HUES64 (cell line): Measurements from ENCODE around the gene TSPAN32.

Experiments used
- H3K27ac ChIP-seq: 2 replicates; pipeline ENCODE4 v1.7.0; 2013; ENCODE audit warnings: low read depth, low read length, inconsistent platforms
- H3K27me3 ChIP-seq: 2 replicates; pipeline ENCODE4 v1.6.1; 2013; ENCODE audit warnings: mild to moderate bottlenecking, low read length; ENCODE audit not compliant: insufficient read depth
- H3K36me3 ChIP-seq: 2 replicates; pipeline ENCODE4 v1.6.1; 2013; ENCODE audit warnings: mild to moderate bottlenecking, low read length; ENCODE audit not compliant: insufficient read depth
- H3K4me1 ChIP-seq: 2 replicates; pipeline ENCODE4 v1.6.1; 2013; ENCODE audit warnings: mild to moderate bottlenecking, low read length, moderate library complexity; ENCODE audit not compliant: insufficient read depth
- H3K4me3 ChIP-seq: 2 replicates; pipeline ENCODE4 v1.5.1; 2013; ENCODE audit warnings: mild to moderate bottlenecking, low read length, moderate library complexity
- H3K9ac ChIP-seq: 2 replicates; pipeline ENCODE4 v1.6.1; 2013; ENCODE audit warnings: mild to moderate bottlenecking, low read depth, low read length
- H3K9me3 ChIP-seq: 2 replicates; pipeline ENCODE4 v1.6.1; 2013; ENCODE audit warnings: low read depth, low read length; ENCODE audit not compliant: insufficient read depth
- WGBS: fragments of 150-250, 120-280 bp; methylation state at CpG from one replicate; pipeline ENCODE4 v1.1.7; 2013; ENCODE audit warnings: missing lambda C conversion rate; 5-methylcytosine and 5-hydroxymethylcytosine counted together

TSPAN32 gene

DNA sequence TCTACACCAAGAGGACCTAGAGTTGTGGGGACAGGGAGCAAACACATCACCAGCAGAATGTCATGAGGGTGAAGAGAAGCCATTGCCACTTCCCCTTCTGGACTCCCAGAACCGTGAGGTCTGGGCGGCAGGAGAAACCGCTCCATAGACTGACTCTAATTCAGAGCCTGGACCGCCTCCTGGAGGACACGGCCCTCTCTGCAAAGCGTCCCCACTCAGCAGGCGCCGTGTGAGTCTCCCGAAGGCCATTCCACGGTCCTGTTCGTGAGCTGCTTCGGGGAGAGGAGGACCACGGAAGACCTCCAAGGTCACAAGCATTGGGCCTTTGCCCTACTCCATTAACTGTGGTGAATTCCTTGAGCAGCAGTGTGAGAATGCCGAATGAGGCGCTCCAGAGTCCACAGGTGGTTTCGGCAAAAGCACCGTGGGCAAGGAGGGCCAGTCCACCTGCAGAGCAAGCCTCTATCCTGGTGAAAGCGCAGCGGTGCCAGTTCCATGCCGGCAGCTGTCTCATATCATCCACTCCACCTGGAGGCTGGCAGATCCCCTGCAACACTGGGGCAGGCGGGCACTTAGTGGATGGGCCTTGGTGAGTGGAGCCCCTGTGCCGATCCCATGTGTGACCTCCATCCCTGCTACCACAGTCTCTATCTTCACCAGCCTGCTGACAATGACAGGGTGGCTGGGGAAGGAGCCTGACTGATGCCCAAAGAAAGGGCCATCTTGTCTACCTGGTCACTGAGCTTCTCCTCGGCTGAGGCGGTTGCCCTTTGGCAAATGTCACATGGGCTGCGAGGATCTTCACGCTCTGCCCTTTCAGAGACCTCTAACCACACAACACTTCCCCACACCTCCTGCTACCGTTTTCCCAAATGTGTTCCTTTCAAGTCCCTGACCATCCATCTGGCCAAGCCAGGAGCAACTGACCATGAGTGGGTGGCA lies 7.6 kb upstream of the TSPAN32 start:
- H3K36me3 ChIP-seq: no peaks in the 10 kb centered on the region
- no peaks in the 10 kb centered on the region for H3K4me1 ChIP-seq
- no peak overlapping the region for H3K4me3 ChIP-seq
- no peak overlapping the region for H3K27ac ChIP-seq
- H3K9me3 ChIP-seq: no peaks in the 10 kb centered on the region
- no peaks in the 10 kb centered on the region; the same call in 1 of the 2 replicates for H3K27me3 ChIP-seq
- H3K9ac ChIP-seq: no peak overlapping the region
- 85% methylated on average over 27 of the region's 27 CpGs for WGBS

DNA sequence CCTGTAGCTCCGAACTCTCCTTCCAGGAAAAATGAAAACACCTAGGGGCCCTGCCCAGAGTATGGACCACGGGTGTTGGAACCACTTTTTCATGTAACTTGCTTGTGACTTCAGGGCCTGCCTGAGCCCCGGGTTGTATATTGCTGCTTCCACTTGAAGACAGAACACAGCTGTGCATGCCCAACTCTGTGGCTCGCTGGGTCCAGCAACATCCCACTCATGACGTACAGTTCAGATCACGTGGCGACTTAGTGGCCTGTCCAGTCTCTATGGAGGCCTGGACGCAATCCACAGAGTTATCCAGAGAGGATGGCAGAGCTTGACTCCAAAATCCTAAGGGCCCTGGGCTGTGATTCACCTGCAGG lies 6.9 kb upstream of the TSPAN32 start:
- H3K27ac ChIP-seq: no peak overlapping the region
- no peaks in the 10 kb centered on the region for H3K4me1 ChIP-seq
- 89% methylated on average over 8 of the region's 8 CpGs for WGBS
- H3K36me3 ChIP-seq: no peaks in the 10 kb centered on the region
- no peaks in the 10 kb centered on the region; the same call in 1 of the 2 replicates for H3K27me3 ChIP-seq
- no peak overlapping the region for H3K9ac ChIP-seq
- H3K9me3 ChIP-seq: no peaks in the 10 kb centered on the region
- no peak overlapping the region for H3K4me3 ChIP-seq

DNA sequence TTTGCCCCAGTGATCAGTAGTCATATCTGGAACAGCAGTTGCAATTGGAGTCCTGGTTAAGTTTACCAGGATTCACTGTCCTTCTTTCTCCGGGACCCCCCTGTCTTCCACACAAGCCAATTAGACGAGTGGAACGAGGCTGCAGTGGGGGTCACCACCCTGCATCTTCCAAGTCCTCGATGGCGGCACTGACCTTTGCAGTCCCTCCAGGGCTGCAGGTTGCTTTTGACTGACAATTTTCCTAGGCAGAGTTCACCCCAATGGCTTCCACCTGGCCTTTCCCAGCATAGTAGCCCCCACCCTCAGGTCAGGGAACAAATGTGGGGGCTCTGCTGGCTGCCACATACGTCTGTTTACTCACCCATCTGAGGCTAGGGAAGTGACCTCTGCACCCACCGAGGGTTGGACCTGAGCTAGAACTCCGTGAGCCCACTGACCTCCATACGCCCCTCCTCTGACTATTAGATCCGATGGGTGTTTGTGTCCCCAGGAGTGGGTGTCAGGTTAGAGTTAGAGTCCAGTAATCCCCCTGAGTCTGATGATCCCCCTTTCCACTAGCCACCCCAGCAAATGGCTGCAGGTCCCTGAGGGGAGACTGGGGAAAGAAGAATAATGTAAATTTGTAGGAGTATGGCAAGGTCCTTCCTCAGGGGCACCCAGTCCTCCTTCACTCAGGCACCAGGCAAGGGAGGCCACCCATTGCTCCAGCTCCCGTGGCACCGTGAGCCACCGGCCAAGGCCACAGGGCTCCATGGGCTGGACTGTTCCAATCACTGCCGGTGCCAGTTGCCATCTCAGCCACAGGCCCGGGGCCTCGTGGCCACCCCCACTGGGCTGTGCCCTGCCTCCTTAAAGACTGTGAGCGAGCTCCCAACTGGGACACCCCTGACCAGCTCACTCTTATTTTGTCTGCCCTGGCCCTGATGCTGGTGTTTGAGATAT lies 5.6 kb upstream of the TSPAN32 start:
- Histone ChIP-seq H3K36me3 (no peaks in the 10 kb centered on the region), H3K9me3 (no peaks in the 10 kb centered on the region), H3K9ac (no peak overlapping the region), H3K27me3 (no peaks in the 10 kb centered on the region; the same call in 1 of the 2 replicates), H3K27ac (no peak overlapping the region), H3K4me1 (no peaks in the 10 kb centered on the region), H3K4me3 (no peak overlapping the region)
- 89% methylated on average over 17 of the region's 17 CpGs for WGBS

DNA sequence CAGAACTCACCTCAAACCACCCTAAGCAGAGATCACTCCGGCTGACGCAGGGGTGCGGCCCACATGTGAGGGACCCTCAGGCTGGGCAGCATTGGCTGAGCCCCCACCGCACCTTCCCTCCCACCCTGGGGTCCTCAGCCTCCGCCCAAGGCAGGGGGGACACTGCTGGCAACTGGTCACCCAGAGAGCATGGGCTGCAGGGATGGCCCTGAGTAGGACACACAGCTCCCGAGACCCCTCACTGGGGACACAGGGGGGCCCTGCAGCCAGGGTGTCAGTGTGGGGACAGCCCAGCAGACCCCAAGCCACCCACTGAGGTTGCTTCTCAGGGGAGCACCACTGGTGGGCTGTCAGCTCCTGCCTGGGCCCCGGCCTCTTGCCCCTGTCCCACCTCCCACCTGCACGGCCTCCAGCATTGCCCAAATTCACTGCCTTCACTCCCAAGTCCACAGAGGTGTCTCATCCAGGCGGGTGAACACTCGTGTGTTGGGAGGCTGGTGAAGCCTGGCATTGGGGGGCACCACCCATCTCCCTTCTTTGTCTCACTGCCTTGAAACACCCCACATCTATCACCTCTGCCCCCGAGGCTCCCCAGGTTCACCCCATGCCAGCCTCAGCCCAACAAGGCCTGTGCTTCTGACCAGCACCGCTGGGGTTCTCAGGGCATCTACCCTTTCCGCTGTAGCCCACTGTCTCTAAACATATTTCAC lies 4.7 kb upstream of the TSPAN32 start:
- no peaks in the 10 kb centered on the region for H3K36me3 ChIP-seq
- H3K4me3 ChIP-seq: no peak overlapping the region
- H3K27me3 ChIP-seq: no peaks in the 10 kb centered on the region; the same call in 1 of the 2 replicates
- H3K9me3 ChIP-seq: no peaks in the 10 kb centered on the region
- no peak overlapping the region for H3K9ac ChIP-seq
- H3K27ac ChIP-seq: no peak overlapping the region
- WGBS: 90% methylated on average over 13 of the region's 13 CpGs
- H3K4me1 ChIP-seq: no peaks in the 10 kb centered on the region

DNA sequence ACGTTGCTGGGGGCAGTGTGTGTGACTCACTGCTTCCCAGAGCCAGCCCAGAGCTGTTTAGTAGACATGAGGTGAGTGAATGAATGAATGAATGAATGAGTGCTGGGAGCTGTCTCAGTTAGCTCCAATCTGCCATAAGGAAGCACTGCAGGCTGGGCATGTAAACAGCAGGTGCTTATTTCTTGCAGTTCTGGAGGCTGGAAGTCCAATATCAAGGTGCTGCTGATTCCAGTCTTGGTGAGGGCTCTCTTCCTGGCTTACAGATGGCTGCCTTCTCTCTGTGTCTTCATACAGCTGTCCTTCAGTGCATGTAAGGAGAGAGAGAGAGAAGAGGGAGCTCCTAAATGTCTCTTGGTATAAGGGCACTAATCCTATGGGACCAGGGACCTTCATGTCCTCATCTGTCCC lies 4.2 kb upstream of the TSPAN32 start:
- H3K9me3 ChIP-seq: no peaks in the 10 kb centered on the region
- H3K4me1 ChIP-seq: no peaks in the 10 kb centered on the region
- H3K4me3 ChIP-seq: no peak overlapping the region
- 86% methylated on average over 1 of the region's 1 CpG for WGBS
- H3K27me3 ChIP-seq: no peaks in the 10 kb centered on the region; the same call in 1 of the 2 replicates
- H3K27ac ChIP-seq: no peak overlapping the region
- H3K9ac ChIP-seq: no peak overlapping the region
- no peaks in the 10 kb centered on the region for H3K36me3 ChIP-seq

DNA sequence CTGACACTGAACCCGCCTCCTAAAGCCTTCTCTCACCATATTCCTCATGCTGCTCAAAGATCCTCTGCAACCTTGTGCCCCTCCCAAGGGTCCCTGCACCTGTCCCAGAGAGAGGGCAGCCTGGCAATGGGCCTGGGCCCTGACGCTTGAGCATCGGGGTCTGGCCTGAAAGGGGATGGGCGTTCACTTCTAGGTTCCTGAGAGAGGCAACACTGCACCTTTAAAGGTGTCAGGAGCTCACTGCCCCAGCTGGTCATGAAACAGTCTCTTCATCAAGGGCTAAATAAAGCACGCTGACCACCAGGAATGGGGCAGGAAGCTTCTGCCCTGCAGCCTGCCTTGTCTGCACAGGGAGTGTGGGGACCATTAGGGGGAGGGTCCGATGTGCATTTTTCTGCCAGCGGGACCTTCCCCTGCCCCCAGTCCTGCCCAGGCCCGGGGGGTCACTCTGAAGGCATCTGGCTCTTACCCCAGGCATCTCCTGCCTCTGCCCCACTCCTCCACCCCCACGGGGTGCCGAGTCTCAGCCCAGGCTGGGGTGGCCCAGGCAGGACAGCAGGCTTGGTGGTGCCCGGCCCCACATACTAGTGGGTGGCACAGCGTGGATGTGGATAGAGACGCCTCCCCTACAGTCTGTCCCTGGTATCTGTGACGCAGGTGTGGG lies 3.5 kb upstream of the TSPAN32 start:
- H3K27ac ChIP-seq: no peak overlapping the region
- no peaks in the 10 kb centered on the region for H3K9me3 ChIP-seq
- 89% methylated on average over 14 of the region's 14 CpGs for WGBS
- no peak overlapping the region for H3K4me3 ChIP-seq
- no peaks in the 10 kb centered on the region for H3K4me1 ChIP-seq
- H3K36me3 ChIP-seq: no peaks in the 10 kb centered on the region
- H3K9ac ChIP-seq: no peak overlapping the region
- no peaks in the 10 kb centered on the region; the same call in 1 of the 2 replicates for H3K27me3 ChIP-seq

DNA sequence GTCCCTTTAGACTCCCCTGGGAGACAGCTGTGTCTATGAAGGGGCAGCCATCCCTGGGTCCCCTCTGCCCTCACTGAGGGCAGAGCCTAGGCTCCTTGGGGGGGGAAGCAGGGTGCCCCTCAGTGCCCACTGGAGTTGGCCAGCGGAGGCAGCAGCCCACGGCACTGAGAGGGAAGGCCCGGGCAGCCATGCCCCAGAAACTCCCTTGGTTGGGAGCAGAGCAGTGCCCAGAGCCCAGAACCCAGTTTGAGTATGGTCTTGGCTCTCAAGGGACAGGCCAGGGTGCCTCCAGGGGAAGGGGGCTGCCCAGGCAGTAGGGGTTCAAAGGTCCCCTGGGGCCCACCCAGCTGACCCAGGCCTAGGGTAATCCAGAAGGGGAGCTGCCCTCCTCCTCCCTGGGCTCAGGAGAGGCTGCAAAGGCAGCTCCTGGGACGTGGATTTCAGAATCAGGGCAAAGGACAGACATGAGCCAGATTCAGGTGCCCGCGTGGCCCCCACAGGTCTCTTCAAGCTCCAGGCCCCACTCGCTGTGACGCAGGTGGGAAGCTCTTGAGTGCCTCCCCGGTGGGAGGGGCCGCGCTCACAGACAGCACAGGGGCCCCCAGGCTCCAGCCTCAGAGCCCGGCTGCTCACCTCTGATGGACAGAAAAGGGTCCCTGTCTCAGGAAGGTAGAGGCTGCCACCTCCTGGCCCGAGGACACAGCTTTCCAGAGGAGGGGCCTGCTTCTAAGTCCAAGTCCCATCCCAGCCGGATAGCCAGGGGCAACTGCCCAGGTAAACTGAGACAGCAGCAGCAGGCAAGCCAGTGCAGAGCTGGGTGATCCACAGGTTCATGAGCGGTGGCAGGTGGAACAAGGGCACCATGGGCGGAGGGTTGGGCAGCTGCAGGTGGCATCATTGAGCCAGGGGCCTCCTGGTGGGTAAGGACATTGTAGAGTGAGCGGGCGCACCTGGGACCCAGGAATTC lies 2.7 kb upstream of the TSPAN32 start:
- no peak overlapping the region for H3K9ac ChIP-seq
- no peak overlapping the region for H3K27ac ChIP-seq
- H3K27me3 ChIP-seq: no peaks in the 10 kb centered on the region; the same call in 1 of the 2 replicates
- no peaks in the 10 kb centered on the region for H3K4me1 ChIP-seq
- H3K4me3 ChIP-seq: no peak overlapping the region
- WGBS: 72% methylated on average over 18 of the region's 18 CpGs
- no peaks in the 10 kb centered on the region for H3K9me3 ChIP-seq
- H3K36me3 ChIP-seq: no peaks in the 10 kb centered on the region

DNA sequence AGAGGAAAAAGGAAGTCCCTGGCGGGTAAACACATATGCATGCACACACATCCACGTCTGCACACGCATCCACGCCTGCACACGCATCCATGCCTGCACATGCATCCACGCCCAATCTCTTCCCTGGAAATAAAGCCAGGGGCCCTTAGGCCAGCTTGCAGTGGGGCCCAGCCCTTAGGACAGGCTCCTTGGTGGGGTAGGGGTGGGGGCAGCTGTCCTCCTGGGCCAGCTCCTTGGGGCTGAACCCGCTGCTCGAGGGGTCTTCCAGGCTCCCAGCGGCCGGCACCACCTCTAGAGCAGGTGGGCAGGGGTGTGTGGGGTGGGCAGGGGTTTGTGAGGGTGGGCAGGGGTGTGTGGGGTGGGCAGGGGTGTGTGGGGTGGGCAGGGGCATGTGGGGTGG lies 2.0 kb upstream of the TSPAN32 start:
- 84% methylated on average over 10 of the region's 10 CpGs for WGBS
- no peak overlapping the region for H3K9ac ChIP-seq

DNA sequence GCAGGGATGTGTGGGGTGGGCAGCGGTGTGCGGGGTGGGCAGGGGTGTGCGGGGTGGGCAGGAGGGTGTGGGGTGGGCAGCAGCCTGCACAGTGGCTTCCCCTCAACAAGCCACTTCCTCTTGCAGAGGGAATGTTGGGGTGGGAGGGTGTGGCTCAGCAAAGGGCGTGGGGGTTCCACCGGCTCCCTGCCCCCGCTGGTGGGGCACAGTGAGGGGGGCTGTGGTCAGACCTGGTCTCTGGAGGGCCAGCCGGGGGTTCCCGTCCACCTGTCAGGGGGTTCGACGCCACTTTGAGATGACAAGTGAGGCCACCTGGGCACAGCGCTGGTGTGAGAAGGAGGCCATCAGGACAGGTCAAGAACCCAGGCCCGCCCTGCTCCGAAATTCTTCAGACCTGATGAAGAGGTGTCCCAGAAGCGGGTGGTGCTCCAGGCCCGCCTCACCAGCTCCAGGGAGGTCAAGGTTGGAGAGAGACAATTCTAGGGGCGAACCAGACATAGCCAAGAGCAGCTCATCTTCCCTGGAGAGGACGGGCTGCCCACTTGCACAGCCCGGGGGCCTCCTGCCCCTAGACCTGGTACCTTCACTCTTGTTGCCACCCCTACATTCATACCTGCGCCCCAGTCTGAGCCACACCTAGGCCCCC lies 1.4 kb upstream of the TSPAN32 start:
- H3K9ac ChIP-seq: no peak overlapping the region
- no peak overlapping the region for H3K4me3 ChIP-seq
- no peaks in the 10 kb centered on the region for H3K4me1 ChIP-seq
- H3K9me3 ChIP-seq: no peaks in the 10 kb centered on the region
- H3K27me3 ChIP-seq: no peaks in the 10 kb centered on the region
- no peak overlapping the region for H3K27ac ChIP-seq
- no peaks in the 10 kb centered on the region for H3K36me3 ChIP-seq
- 91% methylated on average over 19 of the region's 19 CpGs for WGBS

More for the DNA sequence above, 2.0 kb upstream of the TSPAN32 start:
- Histone ChIP-seq H3K4me3 (no peak overlapping the region), H3K36me3 (no peaks in the 10 kb centered on the region), H3K4me1 (no peaks in the 10 kb centered on the region), H3K9me3 (no peaks in the 10 kb centered on the region), H3K27me3 (no peaks in the 10 kb centered on the region; the same call in 1 of the 2 replicates), H3K27ac (no peak overlapping the region)
